GM19397 (cell line): Measurements from ENCODE around the gene RRP1.
"Not testable (repeated sequence)": the region's sequence is repeated elsewhere in the genome, so short reads cannot be mapped to it uniquely, and the experiment has no call there.

Source experiments
- ATAC-seq: cut with Tn5 transposase; IDR thresholded peaks from one replicate; pipeline ENCODE4 v1.9.1; 2021; ENCODE audit warnings: mild to moderate bottlenecking, moderate library complexity; ENCODE audit not compliant: unreplicated experiment

RRP1 gene

DNA sequence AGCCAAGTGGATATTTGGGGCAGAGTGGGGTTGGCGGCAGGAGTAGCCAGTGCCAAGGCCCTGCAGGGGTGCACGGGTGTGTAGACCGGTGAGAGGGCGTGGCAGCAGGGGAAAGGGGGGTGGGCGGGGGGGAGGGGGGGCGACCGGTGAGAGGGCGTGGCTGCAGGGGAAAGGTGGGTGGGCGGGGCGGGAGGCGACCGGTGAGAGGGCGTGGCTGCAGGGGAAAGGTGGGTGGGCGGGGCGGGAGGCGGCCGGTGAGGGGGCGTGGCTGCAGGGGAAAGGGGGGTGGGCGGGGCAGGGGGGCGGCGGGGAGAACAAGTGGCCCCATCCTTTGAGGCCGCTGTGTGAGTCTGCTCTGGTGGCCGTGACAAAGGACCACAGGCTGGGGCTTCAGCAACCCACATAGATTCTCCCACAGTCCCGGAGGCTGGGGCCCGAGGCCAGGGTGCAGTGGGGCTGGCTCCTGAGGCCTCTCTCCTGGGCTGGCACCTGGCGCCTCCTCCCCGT, 25.8 kb downstream of the RRP1 start:
- ATAC-seq = no peak

DNA sequence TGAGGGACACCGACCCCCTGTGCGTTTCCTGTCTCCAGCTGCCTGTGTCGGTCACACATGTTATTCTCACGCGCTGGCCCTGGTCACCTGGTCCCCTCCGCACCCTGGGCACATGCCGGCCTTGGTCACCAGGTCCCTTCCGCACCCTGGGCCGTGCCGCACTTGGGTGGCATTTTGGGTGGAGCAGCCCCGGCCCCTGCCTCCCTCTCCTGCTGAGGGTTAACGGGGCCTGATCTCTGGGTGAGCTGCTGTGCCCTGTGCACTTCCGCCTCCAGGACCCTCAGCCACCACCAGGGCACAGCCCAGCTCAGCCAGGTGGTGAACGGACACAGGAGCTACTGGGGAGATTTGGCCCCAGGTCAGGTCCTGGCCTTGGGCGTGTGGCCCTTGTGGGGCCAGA, 26.6 kb downstream of the RRP1 start:
- no peak for ATAC-seq

DNA sequence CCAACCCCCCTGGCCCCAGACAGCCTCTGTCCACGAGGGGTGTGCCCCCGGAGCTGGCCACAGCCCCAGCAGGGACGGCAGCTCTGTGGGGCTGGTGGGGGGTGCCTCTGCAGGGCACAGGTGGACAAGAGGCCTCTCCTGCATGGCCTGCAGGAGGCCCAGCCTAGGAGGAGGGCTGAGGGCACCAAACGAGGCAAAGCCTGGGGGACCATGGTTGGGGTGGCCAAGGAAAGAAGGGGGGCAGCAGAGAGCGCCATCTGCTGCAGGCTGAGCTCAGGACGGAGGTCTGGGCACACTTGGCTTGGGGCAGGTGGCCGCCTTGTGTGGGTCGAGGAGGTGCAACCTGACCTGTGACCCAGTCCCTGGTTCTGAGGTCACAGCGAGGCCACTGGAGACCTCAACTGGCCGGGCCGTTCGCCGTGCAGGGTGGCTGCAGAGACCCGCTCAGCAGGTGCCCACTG, 27.3 kb downstream of the RRP1 start:
- no peak for ATAC-seq

DNA sequence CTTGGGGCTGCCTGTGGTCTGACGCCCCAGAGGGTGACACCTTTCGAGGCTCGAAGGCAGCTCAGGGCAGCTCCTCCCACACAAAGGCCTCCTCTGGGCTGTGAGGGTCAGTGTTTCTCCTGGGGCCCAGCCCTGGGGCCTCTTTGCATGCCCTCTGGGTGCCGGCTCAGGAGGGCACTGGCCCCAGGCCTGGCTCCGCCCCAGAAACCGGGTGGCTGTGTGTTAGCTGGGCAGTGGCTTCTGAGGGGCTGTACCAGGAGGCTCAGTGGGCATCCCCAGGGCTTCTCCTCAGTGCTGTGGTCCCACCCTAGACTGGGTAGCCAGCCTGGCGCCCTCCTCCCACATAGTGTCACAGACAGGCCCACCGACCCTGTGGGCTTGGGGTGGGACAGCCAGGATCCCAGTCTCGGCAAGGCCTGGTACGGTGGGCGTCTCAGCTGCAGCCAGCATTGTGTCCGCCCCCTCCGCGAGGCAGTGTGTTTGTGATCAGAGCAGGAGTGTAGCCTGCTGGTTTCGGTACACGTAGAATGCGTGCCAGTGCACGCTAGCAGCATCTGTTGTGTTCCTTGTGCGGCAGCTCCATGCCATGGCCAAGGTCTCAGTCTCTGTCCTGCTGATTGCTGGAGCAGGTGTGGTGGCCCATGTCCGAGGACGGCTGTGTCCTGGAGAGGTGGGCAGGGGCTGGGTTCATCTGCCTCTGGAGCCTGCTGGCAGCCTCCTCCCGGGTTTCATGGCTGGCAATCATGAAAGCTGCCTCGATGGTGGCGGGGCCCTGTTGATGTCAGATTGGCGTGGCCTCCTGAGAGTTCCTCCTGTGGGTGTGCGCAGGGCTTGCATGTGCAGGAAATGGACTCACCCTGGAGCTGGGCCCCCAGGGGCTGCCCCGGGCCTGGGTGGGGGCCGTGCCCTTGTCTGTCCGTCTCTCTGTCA, 28.0 kb downstream of the RRP1 start:
- no peak for ATAC-seq

DNA sequence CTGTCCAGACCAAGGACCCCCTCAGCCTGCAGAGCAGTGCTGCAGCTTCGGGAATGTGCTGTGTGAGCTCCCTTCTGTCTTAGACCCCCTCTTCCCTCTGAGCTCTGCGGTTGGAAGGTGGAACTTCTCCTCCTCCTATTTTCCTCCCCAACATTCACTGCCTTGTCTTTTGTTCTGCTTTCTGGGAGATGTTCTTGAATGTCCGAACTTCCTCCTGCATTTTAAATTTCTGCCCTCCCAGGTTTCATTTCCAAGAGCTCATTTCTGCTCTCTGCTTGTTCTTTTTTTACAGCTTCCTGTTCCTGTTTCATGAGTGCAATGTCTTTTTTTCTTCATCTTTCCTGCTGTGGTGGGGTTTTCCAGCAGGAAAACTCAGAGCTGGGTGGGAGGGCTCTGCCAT, 29.3 kb downstream of the RRP1 start:
- ATAC-seq = no peak

DNA sequence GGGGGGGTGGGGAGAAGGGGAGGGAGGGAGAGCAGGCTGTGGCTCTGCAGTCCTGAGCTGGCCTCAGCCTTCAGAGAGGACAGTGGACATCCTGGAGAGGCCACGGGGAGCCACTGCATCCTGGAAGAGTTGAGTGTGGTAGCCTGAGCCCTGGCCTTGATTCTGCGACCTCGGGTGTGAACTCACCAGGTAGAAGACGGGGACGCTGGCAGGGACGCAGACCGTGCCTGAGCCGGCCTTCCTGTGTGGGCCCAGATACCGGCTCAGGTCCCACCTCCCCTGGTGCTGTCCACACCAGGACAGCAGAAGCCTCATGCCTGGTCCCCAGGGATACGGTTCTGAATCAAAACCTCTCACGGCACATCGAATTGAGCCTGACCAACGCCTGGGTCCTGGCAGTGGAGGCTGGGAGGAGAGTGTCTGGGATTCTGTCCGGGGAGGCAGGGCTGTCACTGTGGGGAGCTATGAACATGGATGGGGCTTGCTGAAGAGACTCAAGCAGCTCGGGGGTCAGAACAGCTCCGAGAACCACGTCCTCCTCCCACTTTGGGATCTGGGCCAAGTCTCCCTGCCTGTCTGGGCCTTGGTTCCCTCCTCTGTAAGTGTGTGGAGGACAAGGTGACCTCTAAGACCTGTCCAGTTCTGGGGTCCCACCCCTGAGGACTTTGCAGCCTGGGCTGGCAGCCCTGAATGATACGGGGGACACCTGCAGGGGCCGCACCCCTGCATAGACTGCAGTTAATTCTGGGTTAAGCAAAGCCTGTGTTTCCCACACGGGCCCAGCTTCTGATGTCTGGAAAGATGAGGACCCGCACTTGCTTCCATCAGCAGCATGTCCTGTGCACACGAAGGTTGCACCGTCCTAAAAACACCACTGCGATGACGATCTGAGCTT, 30.4 kb downstream of the RRP1 start:
- ATAC-seq = no peak

DNA sequence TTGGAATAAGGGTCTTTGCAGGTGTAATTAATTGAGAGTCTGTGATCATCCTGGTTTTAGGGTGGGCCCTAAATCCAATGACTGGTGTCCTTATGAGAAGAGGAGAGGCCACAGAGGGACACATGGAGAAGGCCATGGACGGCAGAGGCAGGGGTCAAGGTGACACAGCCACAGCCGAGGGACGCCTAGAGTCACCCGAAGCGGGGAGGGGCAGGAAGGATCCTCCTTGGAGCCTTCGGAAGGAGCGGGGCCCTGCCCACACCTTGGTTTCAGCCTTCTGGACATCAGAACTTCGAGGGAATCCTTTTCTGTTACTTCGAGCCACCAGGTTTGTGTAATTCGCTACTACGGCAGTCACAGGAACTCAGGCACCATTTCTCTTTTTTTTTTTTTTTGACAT, 31.1 kb downstream of the RRP1 start:
- ATAC-seq = no peak

DNA sequence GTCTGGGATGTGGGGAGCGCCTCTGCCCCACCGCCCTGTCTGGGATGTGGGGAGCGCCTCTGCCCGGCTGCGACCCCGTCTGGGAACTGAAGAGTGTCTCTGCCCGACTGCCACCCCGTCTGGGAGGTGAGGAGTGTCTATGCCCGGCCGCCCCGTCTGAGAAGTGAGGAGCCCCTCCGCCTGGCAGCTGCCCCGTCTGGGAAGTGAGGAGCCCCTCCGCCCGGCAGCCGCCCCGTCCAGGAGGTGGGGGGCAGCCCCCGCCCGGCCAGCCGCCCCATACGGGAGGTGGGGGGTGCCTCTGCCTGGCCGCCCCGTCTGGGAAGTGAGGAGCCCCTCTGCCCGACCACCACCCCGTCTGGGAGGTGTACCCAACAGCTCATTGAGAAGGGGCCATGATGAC, 32.8 kb downstream of the RRP1 start:
- not testable (repeated sequence) for ATAC-seq

DNA sequence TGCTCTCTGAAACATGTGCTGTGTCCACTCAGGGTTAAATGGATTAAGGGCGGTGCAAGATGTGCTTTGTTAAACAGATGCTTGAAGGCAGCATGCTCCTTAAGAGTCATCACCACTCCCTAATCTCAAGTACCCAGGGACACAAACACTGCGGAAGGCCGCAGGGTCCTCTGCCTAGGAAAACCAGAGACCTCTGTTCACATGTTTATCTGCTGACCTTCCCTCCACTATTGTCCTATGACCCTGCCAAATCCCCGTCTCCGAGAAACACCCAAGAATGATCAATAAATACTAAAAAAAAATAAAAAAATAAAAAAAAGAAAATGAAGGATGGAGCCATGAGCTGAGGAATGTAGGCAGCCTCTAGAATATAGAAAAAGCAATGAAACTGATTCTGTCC, 33.4 kb downstream of the RRP1 start:
- not testable (repeated sequence) for ATAC-seq

DNA sequence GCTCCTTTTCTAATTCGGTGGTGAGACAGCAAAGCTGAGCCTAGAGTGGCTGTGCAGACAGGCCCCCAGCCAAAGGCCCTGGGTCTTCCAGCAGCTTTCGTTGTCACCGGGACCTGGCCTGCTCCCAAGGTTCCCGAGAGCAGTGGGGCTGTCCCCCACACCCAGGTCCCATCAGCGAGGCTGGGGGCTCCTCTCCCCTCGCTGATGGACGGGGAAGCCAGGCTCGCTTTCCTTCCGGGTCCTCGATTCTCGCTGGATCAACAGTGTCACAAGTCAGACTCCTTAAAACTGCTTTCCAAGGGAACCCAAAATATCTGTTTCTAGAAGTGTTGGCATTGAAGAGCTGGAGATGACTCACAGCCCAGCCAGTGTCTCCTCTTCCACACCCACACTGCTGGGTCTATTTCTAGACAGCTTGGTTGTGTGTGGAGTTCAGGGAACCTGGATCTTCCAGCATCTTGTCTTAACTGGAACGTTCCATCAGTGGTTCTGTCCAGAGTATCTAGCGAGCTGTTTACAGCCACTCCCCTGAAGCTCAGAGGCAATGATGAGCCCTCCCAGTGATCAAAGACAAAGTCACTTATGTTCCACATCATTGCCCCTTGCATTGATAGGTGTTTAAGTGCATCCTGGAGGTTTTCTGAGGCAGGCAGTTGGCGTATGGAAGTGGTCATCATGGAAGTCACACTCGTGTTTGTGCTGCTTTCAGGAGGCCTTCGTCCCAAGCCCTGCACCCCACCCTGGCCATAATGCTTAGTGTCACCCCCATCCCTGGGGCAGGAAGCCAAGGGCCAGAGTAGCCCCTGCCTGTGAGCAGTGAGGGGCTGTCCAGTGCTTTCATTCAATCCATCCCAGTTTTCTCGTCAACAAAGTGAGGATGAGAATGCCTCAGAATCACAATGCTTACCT, 35.2 kb downstream of the RRP1 start:
- ATAC-seq = no peak

DNA sequence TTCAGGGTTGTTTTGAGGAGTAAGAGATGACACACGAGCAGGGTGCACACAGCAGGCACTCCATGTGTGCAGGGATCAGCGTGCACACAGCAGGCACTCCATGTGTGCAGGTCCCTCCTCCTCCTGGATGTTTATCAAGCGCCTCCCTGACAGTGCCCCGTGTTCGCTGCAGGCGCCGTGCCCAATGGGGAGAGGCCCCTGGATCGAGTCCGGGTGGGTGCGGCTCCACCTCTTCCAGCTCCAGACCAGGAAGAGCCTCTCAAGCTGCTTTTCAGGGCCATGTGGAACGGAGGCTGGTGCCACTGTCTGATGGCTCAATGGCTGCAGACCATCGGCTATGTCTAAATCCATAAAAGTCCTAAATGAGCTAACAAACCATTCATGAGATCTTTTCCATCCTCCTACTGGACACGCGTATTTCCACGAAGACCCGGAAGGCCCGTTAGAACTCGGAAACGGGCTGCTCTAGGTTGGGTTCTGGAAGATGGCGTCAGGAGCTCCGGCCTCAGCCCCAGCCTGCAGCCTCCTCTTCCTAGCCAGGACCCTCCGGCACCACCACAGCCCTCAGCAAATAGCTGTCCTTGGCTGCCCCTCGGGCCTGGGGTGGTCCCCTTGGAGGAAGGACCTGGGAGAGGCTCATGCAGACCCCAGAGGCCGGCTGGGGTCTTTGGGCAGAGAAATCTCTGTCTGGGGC, 36.0 kb downstream of the RRP1 start:
- no peak for ATAC-seq

DNA sequence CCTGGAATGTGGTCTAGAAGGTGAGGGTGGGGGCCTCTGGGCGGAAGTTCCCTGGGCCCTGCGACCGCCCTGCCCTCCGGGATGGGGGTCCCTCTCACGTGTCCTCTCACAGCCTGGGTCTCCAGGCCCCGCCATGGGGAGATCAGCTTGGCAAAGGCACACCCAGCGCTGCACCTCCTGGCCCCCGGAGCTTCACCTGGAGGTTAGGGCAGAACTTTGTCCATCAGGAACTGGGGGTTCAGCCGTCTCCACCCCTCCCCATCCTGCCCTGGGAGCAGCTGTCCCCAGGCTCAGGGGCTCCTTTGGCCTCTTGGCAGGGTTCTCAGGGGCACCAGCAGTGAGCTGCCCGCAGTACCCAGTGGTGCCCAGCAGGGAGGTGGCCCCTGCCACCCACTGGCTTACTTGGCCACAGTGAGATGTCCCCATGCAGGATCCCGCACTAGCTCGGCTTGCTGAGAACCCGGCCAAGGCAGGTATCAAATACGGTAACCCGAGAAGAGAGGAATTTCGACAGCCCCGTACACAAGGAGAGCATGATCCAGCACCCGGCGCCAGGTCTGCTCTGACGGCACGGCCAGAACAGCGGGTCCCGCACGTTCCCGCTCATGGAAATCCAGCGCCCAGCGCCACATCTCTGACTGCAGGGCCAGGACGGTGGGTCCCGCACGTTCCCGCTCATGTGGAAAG, 36.7 kb downstream of the RRP1 start:
- ATAC-seq = no peak

DNA sequence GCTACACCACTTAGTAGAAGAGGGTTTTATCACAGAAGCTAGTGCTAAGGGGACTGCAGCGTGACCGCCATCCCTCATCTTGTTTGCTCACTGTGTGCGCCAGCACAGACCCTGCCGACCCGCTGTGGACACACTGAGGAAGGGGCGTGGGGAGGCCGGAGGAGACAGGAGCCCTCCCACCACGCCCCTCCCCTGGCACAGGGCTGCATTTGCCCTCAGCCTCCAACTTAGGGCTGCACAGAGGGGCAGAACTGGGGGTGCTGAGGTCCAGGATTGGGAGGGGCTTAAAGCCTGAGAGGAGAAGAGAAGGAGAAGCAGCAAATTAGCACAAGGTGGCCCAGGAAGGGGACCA, 37.2 kb downstream of the RRP1 start:
- no peak for ATAC-seq

DNA sequence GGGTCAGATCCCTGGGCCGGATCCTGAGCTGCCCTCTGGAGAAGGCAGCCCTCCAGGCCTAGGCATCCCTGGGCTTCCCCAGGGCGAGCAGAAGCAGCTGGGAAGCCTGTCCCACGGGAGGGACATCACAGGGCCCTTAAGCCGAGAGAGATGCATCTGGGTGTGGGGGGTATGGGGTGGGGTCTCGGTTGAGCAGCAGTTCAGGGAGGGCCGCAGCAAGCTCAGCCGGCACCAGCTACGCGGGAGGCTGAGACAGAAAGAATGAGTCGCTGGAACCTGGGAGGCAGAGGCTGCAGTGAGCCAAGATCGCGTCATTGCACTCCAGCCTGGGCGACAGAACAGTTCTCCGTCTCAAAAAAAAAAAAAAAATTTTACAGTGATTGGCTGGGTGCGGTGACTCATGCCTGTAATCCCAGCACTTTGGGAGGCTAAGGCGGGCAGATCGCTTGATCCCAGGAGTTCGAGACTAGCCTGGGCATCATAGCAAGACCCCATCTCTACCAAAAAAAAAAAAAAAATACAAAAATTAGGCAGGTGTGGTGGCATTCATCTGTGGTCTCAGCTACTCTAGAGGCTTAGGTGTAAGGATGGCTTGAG, 37.7 kb downstream of the RRP1 start:
- no peak for ATAC-seq

DNA sequence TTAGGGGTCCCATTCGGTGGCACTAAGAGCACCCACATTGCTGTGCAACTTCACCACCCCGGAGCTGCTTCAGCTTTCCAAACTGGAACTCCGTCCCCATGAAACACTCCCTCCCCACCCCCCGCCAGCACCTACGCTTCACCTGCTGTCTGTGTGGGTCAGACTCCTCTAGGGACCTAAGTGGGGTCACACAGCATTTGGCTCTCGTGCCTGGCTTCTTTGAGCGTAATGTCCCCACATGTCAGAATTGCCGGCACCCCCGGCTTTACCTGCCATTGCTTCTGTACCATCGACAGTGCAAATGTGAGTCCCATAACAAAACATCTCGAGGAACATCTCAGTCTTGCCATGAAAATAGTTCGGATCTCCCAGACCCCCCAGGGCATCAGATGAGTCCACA, 39.8 kb downstream of the RRP1 start:
- ATAC-seq = no peak

DNA sequence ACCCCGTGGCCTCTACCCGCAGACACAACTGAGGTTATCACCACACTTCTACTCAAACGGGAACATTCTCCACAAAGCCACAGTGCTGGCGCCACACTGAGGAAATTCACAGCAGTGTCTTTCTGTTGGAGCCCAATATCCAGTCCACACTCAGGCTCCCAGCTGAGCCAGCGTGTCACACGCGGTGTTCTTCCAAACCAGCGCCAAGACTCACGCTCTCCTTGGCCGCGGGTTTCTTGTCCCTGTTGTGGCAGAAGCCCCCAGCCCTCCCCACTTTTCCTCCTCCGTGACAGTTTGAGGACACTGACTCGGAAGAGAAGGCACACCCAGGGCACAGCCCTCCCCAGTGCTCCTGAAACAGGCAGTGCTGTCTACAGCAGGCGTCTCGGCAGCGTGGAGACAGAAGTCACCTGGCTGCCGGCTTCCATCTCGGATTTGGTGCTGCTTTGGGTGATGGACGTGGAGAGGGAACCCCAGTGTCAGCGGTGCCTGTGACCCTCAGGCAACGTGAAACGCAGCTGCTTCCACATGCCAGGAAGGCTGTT, 40.3 kb downstream of the RRP1 start:
- no peak for ATAC-seq

DNA sequence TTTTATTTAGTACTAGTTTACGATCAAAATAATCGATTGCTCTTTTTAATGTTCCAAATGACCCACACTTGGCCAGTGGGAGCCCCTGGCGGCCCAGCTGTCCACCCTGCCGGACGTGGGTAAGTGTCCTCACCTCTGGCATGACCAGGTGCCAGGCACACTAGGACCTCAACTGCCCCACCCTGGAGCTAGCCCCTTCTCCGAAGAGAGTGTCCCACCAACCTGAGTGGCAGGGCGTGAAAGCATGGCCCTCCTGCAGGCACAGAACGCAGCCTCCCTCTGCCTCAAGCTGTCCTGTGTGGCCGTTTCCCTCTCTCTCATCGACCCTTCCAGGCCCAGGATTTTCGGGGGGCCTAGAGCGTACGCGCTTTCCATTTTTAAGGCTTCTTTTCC, 42.8 kb downstream of the RRP1 start:
- ATAC-seq = no peak

DNA sequence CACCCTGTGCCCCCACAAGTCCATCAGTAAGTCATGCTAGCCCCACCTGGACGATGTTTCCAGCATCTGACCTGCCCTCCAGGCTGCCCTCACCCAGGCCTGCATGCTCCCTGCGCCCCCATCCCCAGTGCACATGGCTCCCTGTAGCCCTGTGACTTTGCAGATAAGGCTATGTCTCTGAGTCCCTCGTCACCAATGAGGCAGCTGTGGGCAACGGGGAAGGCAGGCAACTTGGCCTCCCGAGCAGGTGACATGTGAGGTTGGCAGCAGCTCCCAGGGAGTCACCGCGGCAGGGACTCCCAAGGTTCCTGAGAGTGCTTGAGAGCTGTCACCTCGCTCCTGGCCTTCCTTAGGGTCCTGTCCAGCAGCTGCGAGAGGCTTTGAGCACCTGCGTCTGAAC, 43.3 kb downstream of the RRP1 start:
- no peak for ATAC-seq
